H1 (cell line): ENCODE results near the gene KRT12. TPM values are rescaled to one million over a fixed set of nuclear protein-coding genes. Genes with fewer than 3 reads are reported as not detected.

Experiments used
- CTCF ChIA-PET: fragments of 300-600 bp; sonication (Branson Sonifier 250); formaldehyde crosslinking; loops from one replicate; lab custom pipeline; 2021; ENCODE audit not compliant: partially characterized antibody; lab: Charles Lee
- POLR2A ChIA-PET: fragments of 300-600 bp; sonication (Branson Sonifier 250); formaldehyde crosslinking; loops from one replicate; lab custom pipeline; 2021; ENCODE audit warnings: inconsistent platforms; ENCODE audit not compliant: partially characterized antibody; lab: Charles Lee
- DNase-seq, 2 experiments: peaks; one replicate each; pipeline versions ENCODE4 v3.0.0 to v3.0.0-alpha.2; 2010 to 2022; ENCODE audit warnings: low spot score in 2 of 2, low read depth in 1 of 2, mixed read lengths in 1 of 2
- FAIRE-seq: peaks from 2 replicates; lab custom pipeline; 2011; peaks lifted over from hg19 to GRCh38; lab: Jason Lieb, UNC
- H2AFZ ChIP-seq: 2 replicates; pipeline ENCODE4 v1.8.1; 2012; ENCODE audit warnings: low read length, inconsistent platforms
- H2AK5ac ChIP-seq: 2 replicates; pipeline ENCODE4 v1.6.1; 2013; ENCODE audit warnings: low read depth, low read length
- H2BK120ac ChIP-seq: replicated peaks from 2 replicates; pipeline ENCODE3; 2013; ENCODE audit warnings: low read depth, low read length, inconsistent platforms
- H2BK12ac ChIP-seq: 2 replicates; pipeline ENCODE4 v1.6.1; 2013; ENCODE audit warnings: low read depth, low read length
- H2BK15ac ChIP-seq: 2 replicates; pipeline ENCODE4 v1.6.1; 2013; ENCODE audit warnings: low read length
- H2BK20ac ChIP-seq: 2 replicates; pipeline ENCODE4 v1.6.1; 2013; ENCODE audit warnings: low read length
- H2BK5ac ChIP-seq: 2 replicates; pipeline ENCODE4 v1.6.1; 2013; ENCODE audit warnings: low read depth, low read length
- H3K14ac ChIP-seq: 2 replicates; pipeline ENCODE4 v1.6.1; 2013; ENCODE audit warnings: inconsistent platforms; ENCODE audit not compliant: insufficient read length
- H3K18ac ChIP-seq: 2 replicates; pipeline ENCODE4 v1.6.1; 2013; ENCODE audit warnings: low read length; ENCODE audit errors: extremely low read depth
- H3K23ac ChIP-seq: 2 replicates; pipeline ENCODE4 v1.6.1; 2013; ENCODE audit warnings: inconsistent platforms; ENCODE audit not compliant: insufficient read length
- H3K23me2 ChIP-seq: 2 replicates; pipeline ENCODE4 v1.6.1; 2013; ENCODE audit warnings: low read depth, low read length
- H3K27ac ChIP-seq: 2 replicates; pipeline ENCODE4 v1.6.1; 2011; ENCODE audit warnings: low read depth, low read length, inconsistent platforms
- H3K27me3 ChIP-seq, 4 experiments: replicated peaks in 1 of 4; 1 replicate in 1 of 4; 2 replicates in 3 of 4; pipeline versions ENCODE4 v1.6.1 to v1.8.1; 2011 to 2013; ENCODE audit warnings: low read length in 3 of 4, mild to moderate bottlenecking in 3 of 4, inconsistent platforms in 2 of 4, mixed read lengths in 2 of 4, moderate library complexity in 1 of 4; ENCODE audit not compliant: control insufficient read depth in 3 of 4, insufficient read depth in 3 of 4; ENCODE audit errors: extremely low read depth in 1 of 4
- H3K36me3 ChIP-seq, 4 experiments: 2 replicates each; pipeline versions ENCODE4 v1.6.1 to v1.8.1; 2011 to 2013; ENCODE audit warnings: mild to moderate bottlenecking in 4 of 4, low read length in 3 of 4, moderate library complexity in 2 of 4, control low read depth in 1 of 4, inconsistent platforms in 1 of 4; ENCODE audit not compliant: insufficient read depth in 4 of 4, control insufficient read depth in 2 of 4
- H3K4ac ChIP-seq: replicated peaks from 2 replicates; pipeline ENCODE3; 2013; ENCODE audit warnings: low read length, low read depth, mixed read lengths, inconsistent platforms; ENCODE audit not compliant: insufficient read length
- H3K4me1 ChIP-seq, 4 experiments: replicated peaks in 1 of 4; 1 replicate in 1 of 4; 2 replicates in 3 of 4; pipeline versions ENCODE4 v1.6.1 to v1.8.1; 2011 to 2013; ENCODE audit warnings: low read length in 3 of 4, inconsistent platforms in 2 of 4, mixed read lengths in 1 of 4; ENCODE audit not compliant: insufficient read depth in 4 of 4, control insufficient read depth in 3 of 4
- H3K4me2 ChIP-seq, 2 experiments: 2 replicates each; pipeline versions ENCODE4 v1.6.1 to v1.8.1; 2011 to 2013; ENCODE audit warnings: low read depth in 2 of 2, low read length in 2 of 2, control low read depth in 1 of 2, inconsistent platforms in 1 of 2, mild to moderate bottlenecking in 1 of 2; ENCODE audit not compliant: insufficient read depth in 1 of 2
- H3K4me3 ChIP-seq, 4 experiments: fragments of 200-600, 300-600 bp in 1 of 4; sonication (generic), shearing (Covaris generic), sonication (Bioruptor Twin) in 1 of 4; 2 replicates each; pipeline versions ENCODE4 v1.5.1 to v1.8.1; 2011 to 2016; ENCODE audit warnings: low read length in 4 of 4, low read depth in 3 of 4, control low read depth in 2 of 4, inconsistent platforms in 2 of 4, mild to moderate bottlenecking in 2 of 4, mixed read lengths in 1 of 4, moderate library complexity in 1 of 4; ENCODE audit not compliant: insufficient read depth in 2 of 4; ENCODE audit errors: extremely low read depth in 1 of 4
- H3K56ac ChIP-seq: replicated peaks from 2 replicates; pipeline ENCODE3; 2013; ENCODE audit warnings: low read depth, mild to moderate bottlenecking, mixed read lengths, low read length, inconsistent platforms; ENCODE audit not compliant: insufficient read length
- H3K79me1 ChIP-seq: 2 replicates; pipeline ENCODE4 v1.6.1; 2013; ENCODE audit warnings: low read depth, low read length, control low read depth
- H3K79me2 ChIP-seq, 2 experiments: 2 replicates each; pipeline versions ENCODE4 v1.6.1 to v1.8.1; 2012 to 2013; ENCODE audit warnings: low read length in 2 of 2, mild to moderate bottlenecking in 2 of 2, inconsistent platforms in 1 of 2; ENCODE audit not compliant: insufficient read depth in 2 of 2, control insufficient read depth in 1 of 2
- H3K9ac ChIP-seq, 4 experiments: replicated peaks in 1 of 4; 1 replicate in 1 of 4; 2 replicates in 3 of 4; pipeline versions ENCODE4 v1.6.1 to v1.8.1; 2011 to 2013; ENCODE audit warnings: low read depth in 3 of 4, low read length in 3 of 4, control low read depth in 2 of 4, mild to moderate bottlenecking in 2 of 4, moderate library complexity in 2 of 4, inconsistent platforms in 1 of 4; ENCODE audit errors: extremely low read depth in 1 of 4
- H3K9me3 ChIP-seq, 2 experiments: 2 replicates each; pipeline versions ENCODE4 v1.6.1 to v1.8.1; 2012 to 2013; ENCODE audit warnings: mild to moderate bottlenecking in 2 of 2, moderate library complexity in 2 of 2, control low read depth in 1 of 2, inconsistent platforms in 1 of 2, low read depth in 1 of 2, low read length in 1 of 2, mixed read lengths in 1 of 2; ENCODE audit not compliant: insufficient read depth in 2 of 2
- H4K20me1 ChIP-seq, 2 experiments: replicated peaks in 1 of 2; 2 replicates each; pipeline versions ENCODE3 to v1.8.1; 2011 to 2013; ENCODE audit warnings: inconsistent platforms in 2 of 2, low read length in 2 of 2, mild to moderate bottlenecking in 1 of 2; ENCODE audit not compliant: insufficient read depth in 2 of 2, control insufficient read depth in 1 of 2
- H4K5ac ChIP-seq: 2 replicates; pipeline ENCODE4 v1.6.1; 2013; ENCODE audit warnings: low read length, low read depth, mixed read lengths, inconsistent platforms; ENCODE audit not compliant: insufficient read length
- H4K8ac ChIP-seq: 2 replicates; pipeline ENCODE4 v1.8.0; 2013; ENCODE audit warnings: mild to moderate bottlenecking, moderate library complexity, low read length, inconsistent platforms; ENCODE audit not compliant: insufficient read depth; ENCODE audit errors: extremely low read depth
- H4K91ac ChIP-seq: replicated peaks from 2 replicates; pipeline ENCODE3; 2013; ENCODE audit warnings: low read length, mixed read lengths, inconsistent platforms; ENCODE audit not compliant: insufficient read length
- BACH1 ChIP-seq: IDR thresholded peaks from 2 replicates; pipeline ENCODE4 v1.6.1; 2012; ENCODE audit warnings: low read length, improper control_type of control experiment
- CTBP2 ChIP-seq: IDR thresholded peaks from 2 replicates; pipeline ENCODE4 v1.7.0; 2011; ENCODE audit warnings: borderline replicate concordance, mild to moderate bottlenecking, moderate library complexity, mixed read lengths, low read length; ENCODE audit not compliant: insufficient read depth, insufficient read length
- EP300 ChIP-seq, 2 experiments: IDR thresholded peaks; 1 replicate in 1 of 2; 2 replicates in 1 of 2; pipeline ENCODE4 v1.6.1; 2011 to 2012; ENCODE audit warnings: low read depth in 2 of 2, low read length in 2 of 2, mild to moderate bottlenecking in 2 of 2, borderline replicate concordance in 1 of 2, inconsistent platforms in 1 of 2, moderate library complexity in 1 of 2
- POU5F1 ChIP-seq: IDR thresholded peaks from 2 replicates; pipeline ENCODE4 v1.6.1; 2011; ENCODE audit warnings: low read depth, mild to moderate bottlenecking, low read length, moderate library complexity
- RBBP5 ChIP-seq: IDR thresholded peaks from 2 replicates; pipeline ENCODE4 v1.7.1; 2012; ENCODE audit warnings: low read depth, mild to moderate bottlenecking, inconsistent platforms, low read length, moderate library complexity, borderline replicate concordance
- RFX5 ChIP-seq: IDR thresholded peaks from 2 replicates; pipeline ENCODE4 v1.6.1; 2011; ENCODE audit warnings: low read depth, low read length, improper control_type of control experiment, borderline replicate concordance
- RNF2 ChIP-seq: fragments of 200-900, 300-1000 bp; sonication (generic); IDR thresholded peaks from 2 replicates; pipeline ENCODE4 v1.7.1; 2016; ENCODE audit warnings: borderline replicate concordance, low read depth, mild to moderate bottlenecking, antibody characterized with exemption, low read length; ENCODE audit not compliant: poor library complexity, severe bottlenecking; ENCODE audit errors: missing control alignments
- SAP30 ChIP-seq: fragments of 300-600 bp; sonication (generic); IDR thresholded peaks from 2 replicates; pipeline ENCODE4 v1.7.1; 2012; ENCODE audit warnings: low read length, moderate library complexity, mild to moderate bottlenecking, inconsistent platforms; ENCODE audit not compliant: insufficient read depth, insufficient replicate concordance
- SIX5 ChIP-seq: IDR thresholded peaks from 2 replicates; pipeline ENCODE4 v1.6.1; 2011; ENCODE audit warnings: mild to moderate bottlenecking, low read depth, low read length
- SUZ12 ChIP-seq: fragments of 200-600 bp; sonication (generic); IDR thresholded peaks from 2 replicates; pipeline ENCODE4 v1.6.1; 2012; ENCODE audit warnings: mild to moderate bottlenecking, inconsistent platforms, low read length, moderate library complexity, mixed read lengths
- TAF1 ChIP-seq: IDR thresholded peaks from 2 replicates; pipeline ENCODE4 v1.6.1; 2011; ENCODE audit warnings: mild to moderate bottlenecking, low read depth, low read length
- TCF12 ChIP-seq: IDR thresholded peaks from 2 replicates; pipeline ENCODE4 v1.6.1; 2011; ENCODE audit warnings: low read depth, mild to moderate bottlenecking, low read length
- TEAD4 ChIP-seq: IDR thresholded peaks from 2 replicates; pipeline ENCODE4 v1.6.1; 2012; ENCODE audit warnings: low read depth, low read length, inconsistent platforms, mixed read lengths
- ZNF274 ChIP-seq: IDR thresholded peaks from 2 replicates; pipeline ENCODE4 v1.7.0; 2012; ENCODE audit warnings: low read length, borderline replicate concordance; ENCODE audit errors: extremely low read depth
- WGBS, 2 experiments: shearing (Covaris generic) in 1 of 2; methylation state at CpG; one replicate each; pipeline versions ENCODE4 v1.1.6 to v1.1.7; 2013 to 2015; ENCODE audit warnings: low lambda C conversion rate in 2 of 2, mixed read lengths in 2 of 2, inconsistent platforms in 1 of 2, low coverage in 1 of 2, missing lambda C conversion rate in 1 of 2; ENCODE audit not compliant: insufficient replicate concordance in 2 of 2, insufficient coverage in 1 of 2, insufficient read length in 1 of 2; ENCODE audit errors: extremely low coverage in 1 of 2, missing lambda C conversion rate in 1 of 2; 5-methylcytosine and 5-hydroxymethylcytosine counted together
- polyA plus RNA-seq, 7 experiments: library from polyadenylated mRNA; depleted of rRNA in 3 of 7; stranded (reverse) in 5 of 7; unstranded in 2 of 7; fragments of >200 nt in 5 of 7; fragments of 200-250 nt in 2 of 7; gene quantifications; 1 replicate in 5 of 7; 2 replicates in 1 of 7; 4 replicates in 1 of 7; pipeline versions ENCODE4 v1.2.1 to v1.2.3, GENCODE V29; 2011 to 2013; ENCODE audit warnings: missing spikeins in 2 of 7, mixed read lengths in 2 of 7
- total RNA-seq: library from RNA; stranded (reverse); fragmentation: NEBNext Ultra II Directional; extraction: Animal tissue kit (Norgen Biotek cat#: 25700); gene quantifications from 2 replicates; pipeline ENCODE4 v1.2.1, GENCODE V29; 2021

KRT12 gene
- total and polyA plus RNA-seq, 2 of the 8 experiments (the other 6 are each of a cell fraction or from before 2014, with no cell fraction given), result not detected

DNA sequence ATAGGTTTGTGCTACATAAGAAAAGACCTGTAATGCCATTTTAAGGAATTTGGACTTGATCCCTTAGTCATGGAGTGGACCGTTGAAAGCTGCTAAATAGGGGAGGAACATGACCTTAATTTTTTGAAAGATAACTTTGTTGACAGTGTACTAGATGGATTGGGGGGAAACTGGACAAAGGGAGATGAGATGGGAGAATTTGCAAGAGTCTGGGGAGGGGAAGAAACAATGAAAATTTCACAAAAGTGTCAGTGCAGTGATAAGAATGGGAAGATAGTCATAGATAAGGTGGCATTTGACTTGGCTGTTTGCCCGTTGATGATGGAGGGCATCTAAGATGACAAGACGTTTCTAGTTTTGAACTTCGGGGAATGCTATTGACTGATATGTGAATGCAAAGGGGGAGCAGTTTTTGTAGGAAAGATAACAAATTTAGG is 22.3 kb downstream of the KRT12 start:
- CTCF ChIA-PET, result interaction anchor here (1.2 kb wide), 1 partner anchor 478 kb away, joined by 3 read pairs; no protein-coding TSS in a partner anchor
- H2AFZ ChIP-seq, result no peak overlapping the region
- FAIRE-seq, result no peak
- no peak overlapping the region for H3K18ac ChIP-seq
- H4K20me1 ChIP-seq, result peaks cover 0 to 2% of the 10 kb centered on the region in 2 experiments
- H2BK12ac ChIP-seq, result no peak overlapping the region
- no peak overlapping the region for H3K14ac ChIP-seq
- H3K36me3 ChIP-seq, result no peaks in the 10 kb centered on the region
- H3K4me3 ChIP-seq, result no peak overlapping the region
- no peak overlapping the region for H2AK5ac ChIP-seq
- no peak overlapping the region for H3K4ac ChIP-seq
- H2BK5ac ChIP-seq, result no peak overlapping the region
- no peak overlapping the region for H4K8ac ChIP-seq
- POLR2A ChIA-PET, result no interaction called here
- no peaks in the 10 kb centered on the region; a peak in 1 of 7 replicates for H3K4me1 ChIP-seq
- H3K79me1 ChIP-seq, result no peaks in the 10 kb centered on the region
- DNase-seq, result no peak
- no peak overlapping the region for H4K5ac ChIP-seq
- 87% methylated on average over 4 of the region's 4 CpGs; no CpG with 5 or more reads in 1 of the 2 experiments for WGBS, 2 experiments
- H3K23me2 ChIP-seq, result no peaks in the 10 kb centered on the region
- no peak overlapping the region for H3K23ac ChIP-seq
- H2BK120ac ChIP-seq, result no peak overlapping the region
- no peak overlapping the region for H2BK20ac ChIP-seq
- H4K91ac ChIP-seq, result no peak overlapping the region
- H3K27me3 ChIP-seq, result no peaks in the 10 kb centered on the region
- H2BK15ac ChIP-seq, result no peak overlapping the region; the same call in 1 of the 2 replicates
- H3K4me2 ChIP-seq, result no peak overlapping the region
- no peaks in the 10 kb centered on the region for H3K9me3 ChIP-seq
- H3K79me2 ChIP-seq, result no peaks in the 10 kb centered on the region
- H3K9ac ChIP-seq, result no peak overlapping the region
- H3K27ac ChIP-seq, result no peak overlapping the region
- no peak overlapping the region for H3K56ac ChIP-seq
- TF ChIP-seq SAP30 (no peak), EP300 (IDR thresholded peaks at IDR 0.05; ENCODE audit: borderline replicate concordance in 1 of 2, low read depth in 2 of 2, low read length in 2 of 2) (no peak), RFX5 (no peak), BACH1 (no peak), TCF12 (no peak), CTBP2 (no peak), RNF2 (no peak), TEAD4 (no peak), POU5F1 (no peak), ZNF274 (no peak), RBBP5 (no peak), SIX5 (no peak), TAF1 (no peak), SUZ12 (no peak)
